Measurements from ENCODE around the gene MAP4K5. TPM values are rescaled to one million over a fixed set of nuclear protein-coding genes. Genes with fewer than 3 reads are reported as not detected.

The MAP4K5 gene
- polyA plus RNA-seq, 2 of the 4 experiments (the other 2 are of a cell fraction), result 18.7 to 30.8 TPM

DNA sequence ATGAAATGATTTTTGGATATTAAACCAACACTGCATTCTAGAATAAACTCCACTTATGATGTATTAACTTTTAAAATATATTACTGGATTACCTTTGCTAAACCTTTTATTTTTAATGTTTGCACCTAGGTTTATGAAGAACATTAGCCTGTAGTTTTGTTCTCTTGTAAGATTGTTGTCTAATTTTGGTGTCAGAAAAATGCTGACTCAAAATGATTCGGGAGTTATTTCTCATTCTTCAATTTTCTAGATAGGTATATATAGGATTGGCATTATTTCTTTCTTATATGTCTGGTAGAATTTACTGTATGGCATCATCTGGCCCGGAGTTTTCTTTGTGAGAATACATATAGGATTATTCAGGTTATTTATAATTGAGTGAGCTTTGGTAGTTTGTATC, 54.6 kb downstream of the MAP4K5 start:
- TF ChIP-seq RARB (CRISPR knock-in tag; IDR thresholded peaks at IDR 0.05) (no peak), MAFK (IDR thresholded peaks at IDR 0.05; ENCODE audit: partially characterized antibody) (peak; percentile 50)
- TF ChIP-seq, protein P1, sequence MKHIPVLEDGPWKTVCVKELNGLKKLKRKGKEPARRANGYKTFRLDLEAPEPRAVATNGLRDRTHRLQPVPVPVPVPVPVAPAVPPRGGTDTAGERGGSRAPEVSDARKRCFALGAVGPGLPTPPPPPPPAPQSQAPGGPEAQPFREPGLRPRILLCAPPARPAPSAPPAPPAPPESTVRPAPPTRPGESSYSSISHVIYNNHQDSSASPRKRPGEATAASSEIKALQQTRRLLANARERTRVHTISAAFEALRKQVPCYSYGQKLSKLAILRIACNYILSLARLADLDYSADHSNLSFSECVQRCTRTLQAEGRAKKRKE (CRISPR knock-in tag; IDR thresholded peaks at IDR 0.05; ENCODE audit: low read depth), result no peak
- no peak for FAIRE-seq
- Histone ChIP-seq H3K4me3 (no peak overlapping the region), H3K4me2 (no peak overlapping the region), H3K9me3 (peaks cover 58% of the 10 kb centered on the region), H3K27ac (no peak overlapping the region), H3K4me1 (no peaks in the 10 kb centered on the region)
- WGBS (ENCODE audit: missing lambda C conversion rate), result 86% methylated on average over 2 of the region's 2 CpGs
- no peak for ATAC-seq
- POLR2A ChIA-PET, result no interaction called here
- no peak for DNase-seq (ENCODE audit: low read depth in 1 of 2, low spot score in 1 of 2)
- CTCF ChIA-PET, result no interaction called here

- peaks cover 69% of the 10 kb centered on the region for H3K9me3 ChIP-seq
- H3K4me1 ChIP-seq, result no peaks in the 10 kb centered on the region
- POLR2A ChIA-PET, result no interaction called here
- TF ChIP-seq MAFK (IDR thresholded peaks at IDR 0.05; ENCODE audit: partially characterized antibody) (peak; percentile 22), KDM5A (IDR thresholded peaks at IDR 0.05) (no peak)
- CTCF ChIA-PET, result no interaction called here
- 89% methylated on average over 1 of the region's 1 CpG for WGBS (ENCODE audit: missing lambda C conversion rate)
- FAIRE-seq (no peak), DNase-seq (ENCODE audit: low read depth in 1 of 2, low spot score in 1 of 2) (no peak), ATAC-seq (no peak)
- H3K4me2 ChIP-seq, result no peak overlapping the region
- H3K27ac ChIP-seq, result no peak overlapping the region
- no peak overlapping the region for H3K4me3 ChIP-seq
Measured at GRCh38 chr14:50476134-50476533, 56.2 kb downstream of the MAP4K5 start.

- Histone ChIP-seq H3K9me3 (peaks cover 69% of the 10 kb centered on the region), H3K4me2 (no peak overlapping the region), H3K27ac (no peak overlapping the region), H3K4me1 (no peaks in the 10 kb centered on the region), H3K4me3 (no peak overlapping the region)
- ChIA-PET CTCF (no interaction called here), POLR2A (no interaction called here)
- no peak for TF ChIP-seq SREBF2 (IDR thresholded peaks at IDR 0.05)
- DNase-seq (ENCODE audit: low read depth in 1 of 2, low spot score in 1 of 2) (no peak), FAIRE-seq (peak; percentile 51), ATAC-seq (no peak)
- WGBS (ENCODE audit: missing lambda C conversion rate), result 3% methylated on average over 1 of the region's 1 CpG
Measured at GRCh38 chr14:50475460-50475859, 56.9 kb downstream of the MAP4K5 start.

DNA sequence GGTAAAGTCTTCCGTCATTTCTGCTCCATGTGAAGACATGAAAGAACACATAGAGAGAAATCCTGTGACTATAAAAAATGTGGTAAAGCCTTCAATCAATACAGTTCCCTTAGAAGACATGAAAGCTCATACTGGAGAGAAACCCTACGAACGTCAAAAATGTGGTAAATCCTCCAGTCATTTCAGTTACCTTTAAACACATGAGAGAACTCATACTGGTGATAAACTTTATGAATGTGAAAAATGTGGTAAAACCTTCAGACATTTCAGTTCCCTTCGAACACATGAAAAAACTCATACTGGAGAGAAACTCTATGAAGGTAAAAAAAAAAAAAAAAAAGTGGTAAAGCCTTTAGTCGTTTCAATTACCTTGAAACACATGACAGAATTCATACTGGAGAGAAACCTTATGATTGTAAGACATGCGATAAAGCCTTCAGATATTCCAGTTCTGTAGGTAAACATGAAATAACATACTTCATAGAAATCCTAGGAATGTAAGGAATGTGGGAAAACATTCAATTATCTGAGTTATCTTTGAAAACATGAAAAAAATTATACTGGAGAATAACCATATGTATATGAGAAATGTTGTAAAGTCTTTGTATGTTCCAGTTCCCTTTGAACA, 60.4 kb downstream of the MAP4K5 start:
- FAIRE-seq (no peak), DNase-seq (ENCODE audit: low read depth in 1 of 2, low spot score in 1 of 2) (no peak), ATAC-seq (no peak)
- no peak overlapping the region for H3K27ac ChIP-seq
- WGBS (ENCODE audit: missing lambda C conversion rate), result 81% methylated on average over 6 of the region's 6 CpGs
- ChIA-PET CTCF (no interaction called here), POLR2A (no interaction called here)
- H3K4me3 ChIP-seq, result no peak overlapping the region
- H3K4me1 ChIP-seq, result no peaks in the 10 kb centered on the region
- TF ChIP-seq EHF (CRISPR knock-in tag; IDR thresholded peaks at IDR 0.05) (no peak), CBX8 (IDR thresholded peaks at IDR 0.05) (no peak), ZC3H11A (IDR thresholded peaks at IDR 0.05) (no peak), CEBPB (IDR thresholded peaks at IDR 0.05) (no peak), RAD21 (conservative IDR thresholded peaks at IDR 0.05 in 1 of 2, IDR thresholded peaks at IDR 0.05 in 1 of 2) (no peak), HOXB13 (CRISPR knock-in tag; IDR thresholded peaks at IDR 0.05; ENCODE audit: low read depth) (no peak), HOXA7 (CRISPR knock-in tag; IDR thresholded peaks at IDR 0.05) (no peak)
- TF ChIP-seq, protein P2, sequence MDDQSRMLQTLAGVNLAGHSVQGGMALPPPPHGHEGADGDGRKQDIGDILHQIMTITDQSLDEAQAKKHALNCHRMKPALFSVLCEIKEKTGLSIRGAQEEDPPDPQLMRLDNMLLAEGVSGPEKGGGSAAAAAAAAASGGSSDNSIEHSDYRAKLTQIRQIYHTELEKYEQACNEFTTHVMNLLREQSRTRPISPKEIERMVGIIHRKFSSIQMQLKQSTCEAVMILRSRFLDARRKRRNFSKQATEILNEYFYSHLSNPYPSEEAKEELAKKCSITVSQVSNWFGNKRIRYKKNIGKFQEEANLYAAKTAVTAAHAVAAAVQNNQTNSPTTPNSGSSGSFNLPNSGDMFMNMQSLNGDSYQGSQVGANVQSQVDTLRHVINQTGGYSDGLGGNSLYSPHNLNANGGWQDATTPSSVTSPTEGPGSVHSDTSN (IDR thresholded peaks at IDR 0.05), result no peak
- no peak overlapping the region for H3K4me2 ChIP-seq
- peaks cover 71% of the 10 kb centered on the region for H3K9me3 ChIP-seq

DNA sequence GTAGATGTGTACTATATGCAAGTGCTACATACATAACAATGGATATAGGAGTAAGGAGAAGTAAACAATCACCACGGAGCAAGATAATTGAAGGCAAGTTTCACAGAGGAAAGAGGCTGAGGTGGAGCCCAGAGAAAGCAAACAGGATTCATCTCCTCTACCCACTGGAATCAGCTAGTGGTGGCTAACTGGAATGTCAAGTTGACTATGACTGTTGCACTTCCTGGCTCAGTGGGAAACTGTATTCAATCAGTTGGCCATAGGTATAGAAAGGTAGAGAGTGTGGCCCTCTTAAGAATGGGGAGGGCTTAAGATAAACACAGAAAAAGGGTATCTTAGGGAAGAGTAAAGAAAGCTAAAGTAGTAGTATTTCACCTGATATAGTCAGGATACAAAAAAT, 62.4 kb downstream of the MAP4K5 start:
- ChIA-PET POLR2A (no interaction called here), CTCF (interaction anchor here (0.7 kb wide), 1 partner anchor 244 kb away, joined by 3 read pairs; no protein-coding TSS in a partner anchor)
- DNase-seq (ENCODE audit: low read depth in 1 of 2, low spot score in 1 of 2) (no peak), ATAC-seq (no peak), FAIRE-seq (no peak)
- no peak overlapping the region for H3K4me3 ChIP-seq
- no peak overlapping the region for H3K27ac ChIP-seq
- TF ChIP-seq CBX8 (IDR thresholded peaks at IDR 0.05) (no peak), ZC3H11A (IDR thresholded peaks at IDR 0.05) (no peak), HMGXB4 (CRISPR knock-in tag; IDR thresholded peaks at IDR 0.05; ENCODE audit: borderline replicate concordance) (no peak), NR3C1 (IDR thresholded peaks at IDR 0.05) (no peak), PHF8 (IDR thresholded peaks at IDR 0.05; ENCODE audit: borderline replicate concordance, low read depth) (no peak), USF2 (IDR thresholded peaks at IDR 0.05) (no peak)
- peaks cover 74% of the 10 kb centered on the region for H3K9me3 ChIP-seq
- H3K4me2 ChIP-seq, result no peak overlapping the region
- no peaks in the 10 kb centered on the region for H3K4me1 ChIP-seq
- WGBS (ENCODE audit: missing lambda C conversion rate), result 84% methylated on average over 1 of the region's 1 CpG

Data from A549 (cell line).